OCI-LY3 (cell line): Measurements from ENCODE around the gene CISD1.

Experiments used
- H2AFZ ChIP-seq: fragments of 200-600, 300-600 bp; shearing (Covaris generic); 2 replicates; pipeline ENCODE4 v1.6.0; 2014; ENCODE audit warnings: antibody characterized with exemption, low read depth, low read length
- H3K27ac ChIP-seq: fragments of 200-600, 300-600 bp; sonication (generic); 2 replicates; pipeline ENCODE4 v1.5.1; 2014; ENCODE audit warnings: mild to moderate bottlenecking, low read length, moderate library complexity, mixed read lengths
- H3K27me3 ChIP-seq: fragments of 200-600, 300-600 bp; sonication (generic); 2 replicates; pipeline ENCODE4 v1.6.1; 2014; ENCODE audit warnings: low read depth, low read length, mixed read lengths
- H3K36me3 ChIP-seq: fragments of 200-600, 300-600 bp; sonication (generic); replicated peaks from 2 replicates; pipeline ENCODE3; 2014; ENCODE audit warnings: low read depth, low read length, mixed read lengths
- H3K4me1 ChIP-seq: fragments of 300-600, 200-600 bp; sonication (generic); 2 replicates; pipeline ENCODE4 v1.6.1; 2014; ENCODE audit warnings: low read length, mixed read lengths
- H3K4me2 ChIP-seq: fragments of 200-600, 300-600 bp; sonication (generic); 2 replicates; pipeline ENCODE4 v1.6.1; 2014; ENCODE audit warnings: low read length, mixed read lengths
- H3K4me3 ChIP-seq: fragments of 300-600, 200-600 bp; sonication (generic); 2 replicates; pipeline ENCODE4 v1.5.1; 2014; ENCODE audit warnings: antibody characterized with exemption, mild to moderate bottlenecking, low read length, moderate library complexity
- H3K79me2 ChIP-seq: fragments of 300-600, 200-600 bp; shearing (Covaris generic); 2 replicates; pipeline ENCODE4 v1.6.1; 2014; ENCODE audit warnings: mild to moderate bottlenecking, low read length, mixed read lengths
- H3K9ac ChIP-seq: fragments of 300-600, 200-600 bp; shearing (Covaris generic); 2 replicates; pipeline ENCODE4 v1.6.0; 2014; ENCODE audit warnings: mild to moderate bottlenecking, low read length, moderate library complexity
- H3K9me3 ChIP-seq: fragments of 200-600, 300-600 bp; shearing (Covaris generic); 2 replicates; pipeline ENCODE4 v1.6.1; 2014; ENCODE audit warnings: low read length, mixed read lengths; ENCODE audit not compliant: insufficient read depth
- H4K20me1 ChIP-seq: fragments of 200-600, 300-600 bp; sonication (generic); 2 replicates; pipeline ENCODE4 v1.6.1; 2016; ENCODE audit warnings: low read length, mixed read lengths; ENCODE audit not compliant: insufficient read depth
- CTCF ChIP-seq: fragments of 200-600, 300-600 bp; sonication (generic); IDR thresholded peaks from 2 replicates; pipeline ENCODE4 v1.5.1; 2014; ENCODE audit warnings: antibody characterized with exemption, low read length, low read depth
- EZH2phosphoT487 ChIP-seq: fragments of 200-600 bp; shearing (Covaris generic); IDR thresholded peaks from 2 replicates; pipeline ENCODE4 v1.6.1; 2018; ENCODE audit warnings: antibody characterized with exemption, mixed run types, low read depth

Gene CISD1

GRCh38 chr10:58307676-58308075 lies 38.7 kb downstream of the CISD1 start:
- H3K36me3 ChIP-seq, result no peaks in the 10 kb centered on the region
- no peak overlapping the region for H2AFZ ChIP-seq
- H3K4me3 ChIP-seq, result no peak overlapping the region
- H3K27me3 ChIP-seq, result no peaks in the 10 kb centered on the region
- H3K4me1 ChIP-seq, result no peaks in the 10 kb centered on the region
- TF ChIP-seq EZH2phosphoT487, result no peak
- TF ChIP-seq CTCF, result no peak
- H3K9me3 ChIP-seq, result no peaks in the 10 kb centered on the region
- H3K9ac ChIP-seq, result no peak overlapping the region
- H4K20me1 ChIP-seq, result no peaks in the 10 kb centered on the region
- no peaks in the 10 kb centered on the region for H3K79me2 ChIP-seq
- H3K27ac ChIP-seq, result no peak overlapping the region
- H3K4me2 ChIP-seq, result no peak overlapping the region

- H4K20me1 ChIP-seq, result no peaks in the 10 kb centered on the region
- H3K4me1 ChIP-seq, result no peaks in the 10 kb centered on the region
- TF ChIP-seq EZH2phosphoT487 (no peak), CTCF (no peak)
- no peak overlapping the region for H3K4me2 ChIP-seq
- H3K9me3 ChIP-seq, result no peaks in the 10 kb centered on the region
- no peak overlapping the region for H2AFZ ChIP-seq
- no peak overlapping the region for H3K9ac ChIP-seq
- no peaks in the 10 kb centered on the region for H3K36me3 ChIP-seq
- no peak overlapping the region for H3K27ac ChIP-seq
- H3K4me3 ChIP-seq, result no peak overlapping the region
- no peaks in the 10 kb centered on the region for H3K79me2 ChIP-seq
- H3K27me3 ChIP-seq, result no peaks in the 10 kb centered on the region
Observed at GRCh38 chr10:58311026-58311425, 42.1 kb downstream of the CISD1 start.

- Histone ChIP-seq H3K9ac (no peak overlapping the region), H3K79me2 (no peaks in the 10 kb centered on the region), H3K4me3 (no peak overlapping the region), H3K4me1 (no peaks in the 10 kb centered on the region), H4K20me1 (no peaks in the 10 kb centered on the region), H3K27me3 (no peaks in the 10 kb centered on the region), H3K9me3 (no peaks in the 10 kb centered on the region), H3K4me2 (no peak overlapping the region), H3K36me3 (no peaks in the 10 kb centered on the region), H2AFZ (no peak overlapping the region), H3K27ac (no peak overlapping the region)
- TF ChIP-seq CTCF (no peak), EZH2phosphoT487 (no peak)
Observed at GRCh38 chr10:58316874-58317273, 47.9 kb downstream of the CISD1 start.

DNA sequence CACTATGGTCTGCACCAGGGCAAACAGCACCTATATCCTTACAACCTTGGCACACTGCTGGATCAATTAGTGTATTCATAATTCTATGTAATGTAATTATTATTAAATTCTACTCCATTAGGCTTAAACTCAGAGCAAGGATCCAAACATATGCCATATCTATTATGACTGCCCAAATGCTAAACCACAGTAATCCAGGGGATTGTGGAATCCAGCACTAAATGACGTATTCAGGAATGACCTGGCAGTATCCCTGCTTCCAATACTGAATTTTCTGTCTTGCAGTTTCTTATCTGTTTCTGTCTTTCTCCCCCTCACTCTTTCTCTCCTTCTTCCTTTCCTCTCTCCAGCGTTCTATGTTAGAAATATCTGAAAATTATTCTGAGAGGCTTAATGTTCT lies 49.4 kb downstream of the CISD1 start:
- Histone ChIP-seq H3K9ac (no peak overlapping the region), H3K36me3 (no peaks in the 10 kb centered on the region), H3K27ac (no peak overlapping the region), H3K4me2 (no peak overlapping the region), H3K79me2 (no peaks in the 10 kb centered on the region), H3K27me3 (no peaks in the 10 kb centered on the region), H3K9me3 (no peaks in the 10 kb centered on the region), H2AFZ (no peak overlapping the region), H3K4me1 (peaks cover 12% of the 10 kb centered on the region), H4K20me1 (no peaks in the 10 kb centered on the region), H3K4me3 (no peak overlapping the region)
- TF ChIP-seq CTCF, result no peak
